HEK293 (cell line): ENCODE data around the gene TMEM234.

ENCODE experiments used
- CTCF ChIA-PET: fragments of 350-600 bp; formaldehyde crosslinking; extraction: SDS; loops from one replicate; lab custom pipeline; 2021; ENCODE audit warnings: antibody characterized with exemption; lab: Yijun Ruan, JAX
- POLR2A ChIA-PET: fragments of 300-600 bp; formaldehyde crosslinking; extraction: SDS; loops from one replicate; lab custom pipeline; 2020; ENCODE audit warnings: antibody characterized with exemption, inconsistent platforms; lab: Yijun Ruan, JAX
- H3K27ac ChIP-seq: fragments of 200-500 bp; sonication (Bioruptor generic); 2 replicates; pipeline ENCODE4 v1.5.1; 2014; ENCODE audit warnings: low read depth, low read length, control low read depth, inconsistent platforms; ENCODE audit errors: extremely low read depth
- H3K36me3 ChIP-seq, 2 experiments: fragments of 200-500 bp in 1 of 2; sonication (Bioruptor generic) in 1 of 2; 1 replicate in 1 of 2; 2 replicates in 1 of 2; pipeline ENCODE4 v1.5.1; 2014 to 2017; ENCODE audit warnings: inconsistent platforms in 2 of 2, low read length in 2 of 2; ENCODE audit not compliant: control insufficient read depth in 2 of 2, insufficient read depth in 1 of 2
- H3K4me1 ChIP-seq: fragments of 200-500 bp; sonication (Bioruptor generic); 2 replicates; pipeline ENCODE4 v1.5.1; 2014; ENCODE audit warnings: mild to moderate bottlenecking, low read length, inconsistent platforms; ENCODE audit not compliant: control insufficient read depth, insufficient read depth
- H3K4me3 ChIP-seq: 2 replicates; pipeline ENCODE4 v1.5.1; 2011; ENCODE audit warnings: low read depth, mild to moderate bottlenecking, control low read depth, low read length, moderate library complexity
- H3K9me3 ChIP-seq: fragments of 200-500 bp; sonication (Bioruptor generic); 2 replicates; pipeline ENCODE4 v1.5.1; 2014; ENCODE audit warnings: low read depth, low read length, inconsistent platforms; ENCODE audit not compliant: control insufficient read depth, insufficient read depth
- AEBP2 ChIP-seq: fragments of 450-650 bp; formaldehyde crosslinking; IDR thresholded peaks from 2 replicates; pipeline ENCODE4 v1.5.1; 2016; ENCODE audit warnings: missing biosample characterization, missing genetic modification characterization, borderline replicate concordance
- FEZF1 ChIP-seq: fragments of 450-650 bp; formaldehyde crosslinking; IDR thresholded peaks from 2 replicates; pipeline ENCODE4 v1.5.1; 2016; ENCODE audit warnings: missing biosample characterization, missing genetic modification characterization
- KLF8 ChIP-seq: fragments of 450-650 bp; formaldehyde crosslinking; IDR thresholded peaks from 2 replicates; pipeline ENCODE4 v1.5.1; 2016; ENCODE audit warnings: missing biosample characterization, missing genetic modification characterization
- SP2 ChIP-seq: fragments of 450-650 bp; formaldehyde crosslinking; IDR thresholded peaks from 2 replicates; pipeline ENCODE4 v1.5.1; 2016; ENCODE audit warnings: missing biosample characterization, missing genetic modification characterization
- YY2 ChIP-seq: fragments of 450-650 bp; formaldehyde crosslinking; IDR thresholded peaks from 2 replicates; pipeline ENCODE4 v1.5.1; 2016; ENCODE audit warnings: missing biosample characterization, missing genetic modification characterization
- ZNF10 ChIP-seq: fragments of 450-650 bp; formaldehyde crosslinking; IDR thresholded peaks from 2 replicates; pipeline ENCODE4 v1.5.1; 2017; ENCODE audit warnings: missing biosample characterization, missing genetic modification characterization
- ZNF140 ChIP-seq: fragments of 450-650 bp; formaldehyde crosslinking; IDR thresholded peaks from 2 replicates; pipeline ENCODE4 v1.5.1; 2016; ENCODE audit warnings: missing biosample characterization, missing genetic modification characterization
- ZNF146 ChIP-seq: fragments of 450-650 bp; formaldehyde crosslinking; IDR thresholded peaks from 2 replicates; pipeline ENCODE4 v1.5.1; 2016; ENCODE audit warnings: missing biosample characterization, missing genetic modification characterization
- ZNF266 ChIP-seq: fragments of 450-650 bp; formaldehyde crosslinking; IDR thresholded peaks from 2 replicates; pipeline ENCODE4 v1.5.1; 2016; ENCODE audit warnings: missing biosample characterization, missing genetic modification characterization, low read depth
- ZNF350 ChIP-seq: fragments of 450-650 bp; formaldehyde crosslinking; IDR thresholded peaks from 2 replicates; pipeline ENCODE4 v1.5.0; 2017; ENCODE audit warnings: missing biosample characterization, mild to moderate bottlenecking, missing genetic modification characterization
- ZNF449 ChIP-seq: fragments of 450-650 bp; formaldehyde crosslinking; IDR thresholded peaks from 2 replicates; pipeline ENCODE4 v1.5.1; 2017; ENCODE audit warnings: missing biosample characterization, mild to moderate bottlenecking, missing genetic modification characterization, moderate library complexity
- ZNF514 ChIP-seq: fragments of 450-650 bp; formaldehyde crosslinking; IDR thresholded peaks from 2 replicates; pipeline ENCODE4 v1.5.1; 2016; ENCODE audit warnings: missing biosample characterization, missing genetic modification characterization
- ZNF530 ChIP-seq: fragments of 450-650 bp; formaldehyde crosslinking; IDR thresholded peaks from 2 replicates; pipeline ENCODE4 v1.5.1; 2016; ENCODE audit warnings: low read depth, missing biosample characterization, missing genetic modification characterization
- ZNF610 ChIP-seq: fragments of 450-650 bp; formaldehyde crosslinking; IDR thresholded peaks from 2 replicates; pipeline ENCODE4 v1.5.1; 2016; ENCODE audit warnings: missing biosample characterization, missing genetic modification characterization, borderline replicate concordance
- TF ChIP-seq, protein P1 (sequence below): fragments of 450-650 bp; formaldehyde crosslinking; IDR thresholded peaks from 2 replicates; pipeline ENCODE4 v1.5.1; 2017; ENCODE audit warnings: missing biosample characterization, missing genetic modification characterization
- TF ChIP-seq, protein P2 (sequence below): fragments of 450-650 bp; formaldehyde crosslinking; IDR thresholded peaks from 2 replicates; pipeline ENCODE4 v1.5.0; 2017; ENCODE audit warnings: missing biosample characterization, missing genetic modification characterization, borderline replicate concordance
- TF ChIP-seq, protein P3 (sequence below): fragments of 450-650 bp; formaldehyde crosslinking; IDR thresholded peaks from 2 replicates; pipeline ENCODE4 v1.5.1; 2016; ENCODE audit warnings: missing biosample characterization, missing genetic modification characterization
- TF ChIP-seq, protein P4 (sequence below): fragments of 450-650 bp; formaldehyde crosslinking; optimal IDR thresholded peaks from 2 replicates; pipeline ENCODE3; 2016; ENCODE audit warnings: missing biosample characterization, mild to moderate bottlenecking, missing genetic modification characterization
- TF ChIP-seq, protein P5 (sequence below): fragments of 450-650 bp; formaldehyde crosslinking; IDR thresholded peaks from 2 replicates; pipeline ENCODE4 v1.5.1; 2017; ENCODE audit warnings: missing biosample characterization, missing genetic modification characterization

Gene TMEM234

GRCh38 chr1:32249831-32250525 is 27.8 kb upstream of the TMEM234 start (continued):
- TF ChIP-seq, protein P1, sequence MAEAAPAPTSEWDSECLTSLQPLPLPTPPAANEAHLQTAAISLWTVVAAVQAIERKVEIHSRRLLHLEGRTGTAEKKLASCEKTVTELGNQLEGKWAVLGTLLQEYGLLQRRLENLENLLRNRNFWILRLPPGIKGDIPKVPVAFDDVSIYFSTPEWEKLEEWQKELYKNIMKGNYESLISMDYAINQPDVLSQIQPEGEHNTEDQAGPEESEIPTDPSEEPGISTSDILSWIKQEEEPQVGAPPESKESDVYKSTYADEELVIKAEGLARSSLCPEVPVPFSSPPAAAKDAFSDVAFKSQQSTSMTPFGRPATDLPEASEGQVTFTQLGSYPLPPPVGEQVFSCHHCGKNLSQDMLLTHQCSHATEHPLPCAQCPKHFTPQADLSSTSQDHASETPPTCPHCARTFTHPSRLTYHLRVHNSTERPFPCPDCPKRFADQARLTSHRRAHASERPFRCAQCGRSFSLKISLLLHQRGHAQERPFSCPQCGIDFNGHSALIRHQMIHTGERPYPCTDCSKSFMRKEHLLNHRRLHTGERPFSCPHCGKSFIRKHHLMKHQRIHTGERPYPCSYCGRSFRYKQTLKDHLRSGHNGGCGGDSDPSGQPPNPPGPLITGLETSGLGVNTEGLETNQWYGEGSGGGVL (tag by site-specific recombination), result peak; percentile 42
- TF ChIP-seq YY2 (tag by site-specific recombination) (no peak), ZNF266 (tag by site-specific recombination) (no peak), AEBP2 (no peak), ZNF530 (tag by site-specific recombination) (no peak)
- TF ChIP-seq, protein P2, sequence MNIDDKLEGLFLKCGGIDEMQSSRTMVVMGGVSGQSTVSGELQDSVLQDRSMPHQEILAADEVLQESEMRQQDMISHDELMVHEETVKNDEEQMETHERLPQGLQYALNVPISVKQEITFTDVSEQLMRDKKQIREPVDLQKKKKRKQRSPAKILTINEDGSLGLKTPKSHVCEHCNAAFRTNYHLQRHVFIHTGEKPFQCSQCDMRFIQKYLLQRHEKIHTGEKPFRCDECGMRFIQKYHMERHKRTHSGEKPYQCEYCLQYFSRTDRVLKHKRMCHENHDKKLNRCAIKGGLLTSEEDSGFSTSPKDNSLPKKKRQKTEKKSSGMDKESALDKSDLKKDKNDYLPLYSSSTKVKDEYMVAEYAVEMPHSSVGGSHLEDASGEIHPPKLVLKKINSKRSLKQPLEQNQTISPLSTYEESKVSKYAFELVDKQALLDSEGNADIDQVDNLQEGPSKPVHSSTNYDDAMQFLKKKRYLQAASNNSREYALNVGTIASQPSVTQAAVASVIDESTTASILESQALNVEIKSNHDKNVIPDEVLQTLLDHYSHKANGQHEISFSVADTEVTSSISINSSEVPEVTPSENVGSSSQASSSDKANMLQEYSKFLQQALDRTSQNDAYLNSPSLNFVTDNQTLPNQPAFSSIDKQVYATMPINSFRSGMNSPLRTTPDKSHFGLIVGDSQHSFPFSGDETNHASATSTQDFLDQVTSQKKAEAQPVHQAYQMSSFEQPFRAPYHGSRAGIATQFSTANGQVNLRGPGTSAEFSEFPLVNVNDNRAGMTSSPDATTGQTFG (tag by site-specific recombination), result no peak
- TF ChIP-seq, all 188 proteins: peak for 2

- ChIA-PET POLR2A (interaction anchor here (0.6 to 1.8 kb wide), 9 partner anchors 11 to 153 kb away, joined by 3 to 8 read pairs (median 3); partner anchors contain the start of genes BSDC1, KPNA6 and MARCKSL1), CTCF (interaction anchor here (0.6 to 4.3 kb wide), 32 partner anchors 8 to 429 kb away, joined by 3 to 40 read pairs (median 4); partner anchors contain the start of genes CCDC28B and MARCKSL1)
- no peaks in the 10 kb centered on the region for H3K9me3 ChIP-seq
- H3K4me1 ChIP-seq, result no peaks in the 10 kb centered on the region
- H3K27ac ChIP-seq, result no peak overlapping the region
- H3K4me3 ChIP-seq, result no peak overlapping the region
- no peaks in the 10 kb centered on the region for H3K36me3 ChIP-seq
- TF ChIP-seq ZNF610 (tag by site-specific recombination), result no peak
- TF ChIP-seq, protein P3, sequence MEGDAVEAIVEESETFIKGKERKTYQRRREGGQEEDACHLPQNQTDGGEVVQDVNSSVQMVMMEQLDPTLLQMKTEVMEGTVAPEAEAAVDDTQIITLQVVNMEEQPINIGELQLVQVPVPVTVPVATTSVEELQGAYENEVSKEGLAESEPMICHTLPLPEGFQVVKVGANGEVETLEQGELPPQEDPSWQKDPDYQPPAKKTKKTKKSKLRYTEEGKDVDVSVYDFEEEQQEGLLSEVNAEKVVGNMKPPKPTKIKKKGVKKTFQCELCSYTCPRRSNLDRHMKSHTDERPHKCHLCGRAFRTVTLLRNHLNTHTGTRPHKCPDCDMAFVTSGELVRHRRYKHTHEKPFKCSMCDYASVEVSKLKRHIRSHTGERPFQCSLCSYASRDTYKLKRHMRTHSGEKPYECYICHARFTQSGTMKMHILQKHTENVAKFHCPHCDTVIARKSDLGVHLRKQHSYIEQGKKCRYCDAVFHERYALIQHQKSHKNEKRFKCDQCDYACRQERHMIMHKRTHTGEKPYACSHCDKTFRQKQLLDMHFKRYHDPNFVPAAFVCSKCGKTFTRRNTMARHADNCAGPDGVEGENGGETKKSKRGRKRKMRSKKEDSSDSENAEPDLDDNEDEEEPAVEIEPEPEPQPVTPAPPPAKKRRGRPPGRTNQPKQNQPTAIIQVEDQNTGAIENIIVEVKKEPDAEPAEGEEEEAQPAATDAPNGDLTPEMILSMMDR (tag by site-specific recombination), result peak; percentile 97
- TF ChIP-seq ZNF514 (tag by site-specific recombination), result no peak
- TF ChIP-seq ZNF10 (tag by site-specific recombination), result peak; percentile 51; the same call in 1 of the 2 replicates
- TF ChIP-seq ZNF350 (tag by site-specific recombination), result no peak
- no peak for TF ChIP-seq ZNF449
- TF ChIP-seq KLF8 (tag by site-specific recombination), result peak; percentile 42; the same call in 1 of the 2 replicates
- no peak for TF ChIP-seq FEZF1 (tag by site-specific recombination)
- TF ChIP-seq ZNF146, result no peak
- TF ChIP-seq, protein P4, sequence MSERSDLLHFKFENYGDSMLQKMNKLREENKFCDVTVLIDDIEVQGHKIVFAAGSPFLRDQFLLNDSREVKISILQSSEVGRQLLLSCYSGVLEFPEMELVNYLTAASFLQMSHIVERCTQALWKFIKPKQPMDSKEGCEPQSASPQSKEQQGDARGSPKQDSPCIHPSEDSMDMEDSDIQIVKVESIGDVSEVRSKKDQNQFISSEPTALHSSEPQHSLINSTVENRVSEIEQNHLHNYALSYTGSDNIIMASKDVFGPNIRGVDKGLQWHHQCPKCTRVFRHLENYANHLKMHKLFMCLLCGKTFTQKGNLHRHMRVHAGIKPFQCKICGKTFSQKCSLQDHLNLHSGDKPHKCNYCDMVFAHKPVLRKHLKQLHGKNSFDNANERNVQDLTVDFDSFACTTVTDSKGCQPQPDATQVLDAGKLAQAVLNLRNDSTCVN (tag by site-specific recombination), result peak; percentile 63
- TF ChIP-seq ZNF140 (tag by site-specific recombination), result no peak
- TF ChIP-seq, protein P5, sequence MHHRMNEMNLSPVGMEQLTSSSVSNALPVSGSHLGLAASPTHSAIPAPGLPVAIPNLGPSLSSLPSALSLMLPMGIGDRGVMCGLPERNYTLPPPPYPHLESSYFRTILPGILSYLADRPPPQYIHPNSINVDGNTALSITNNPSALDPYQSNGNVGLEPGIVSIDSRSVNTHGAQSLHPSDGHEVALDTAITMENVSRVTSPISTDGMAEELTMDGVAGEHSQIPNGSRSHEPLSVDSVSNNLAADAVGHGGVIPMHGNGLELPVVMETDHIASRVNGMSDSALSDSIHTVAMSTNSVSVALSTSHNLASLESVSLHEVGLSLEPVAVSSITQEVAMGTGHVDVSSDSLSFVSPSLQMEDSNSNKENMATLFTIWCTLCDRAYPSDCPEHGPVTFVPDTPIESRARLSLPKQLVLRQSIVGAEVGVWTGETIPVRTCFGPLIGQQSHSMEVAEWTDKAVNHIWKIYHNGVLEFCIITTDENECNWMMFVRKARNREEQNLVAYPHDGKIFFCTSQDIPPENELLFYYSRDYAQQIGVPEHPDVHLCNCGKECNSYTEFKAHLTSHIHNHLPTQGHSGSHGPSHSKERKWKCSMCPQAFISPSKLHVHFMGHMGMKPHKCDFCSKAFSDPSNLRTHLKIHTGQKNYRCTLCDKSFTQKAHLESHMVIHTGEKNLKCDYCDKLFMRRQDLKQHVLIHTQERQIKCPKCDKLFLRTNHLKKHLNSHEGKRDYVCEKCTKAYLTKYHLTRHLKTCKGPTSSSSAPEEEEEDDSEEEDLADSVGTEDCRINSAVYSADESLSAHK (tag by site-specific recombination), result no peak
- peak; percentile 44 for TF ChIP-seq SP2 (tag by site-specific recombination)
Measured at GRCh38 chr1:32247983-32248889, 26.1 kb upstream of the TMEM234 start.
